Activated B cell treated with CpG ODN at 0.5 μM for 24 hours (primary cell): ENCODE data around the gene MYO1E. TPM values are rescaled to one million over a fixed set of nuclear protein-coding genes. Genes with fewer than 3 reads are reported as not detected.

ENCODE experiments used
- ATAC-seq: fragments of 200-7000 bp; cut with Tn5 transposase; one replicate; pipeline ENCODE4 v1.10.0; 2021; ENCODE audit warnings: low read depth, mild to moderate bottlenecking, moderate library complexity
- CTCF ChIA-PET: fragments of 350-600 bp; sonication (Branson Sonifier 250); formaldehyde crosslinking; loops from one replicate; lab custom pipeline; 2021; ENCODE audit warnings: antibody characterized with exemption; lab: Charles Lee
- POLR2A ChIA-PET: fragments of 350-600 bp; sonication (Branson Sonifier 250); formaldehyde crosslinking; loops from one replicate; lab custom pipeline; 2021; ENCODE audit warnings: antibody characterized with exemption; lab: Charles Lee
- DNase-seq: peaks from one replicate; pipeline ENCODE4 v3.0.0; 2022
- H3K27ac Mint-ChIP-seq: one replicate; pipeline ENCODE4 v1.8.0; 2020; ENCODE audit warnings: mixed read lengths
- H3K27me3 Mint-ChIP-seq: one replicate; pipeline ENCODE4 v1.8.0; 2021; ENCODE audit warnings: mixed read lengths
- H3K36me3 Mint-ChIP-seq: one replicate; pipeline ENCODE4 v1.8.0; 2021; ENCODE audit warnings: low read depth, mixed read lengths
- H3K4me1 Mint-ChIP-seq: one replicate; pipeline ENCODE4 v1.8.0; 2021; ENCODE audit warnings: mixed read lengths
- H3K4me3 Mint-ChIP-seq: one replicate; pipeline ENCODE4 v1.8.0; 2020; ENCODE audit warnings: mild to moderate bottlenecking, mixed read lengths
- H3K9me3 Mint-ChIP-seq: one replicate; pipeline ENCODE4 v1.8.0; 2020; ENCODE audit warnings: mixed read lengths
- CTCF ChIP-seq: fragments of 200-600 bp; IDR thresholded peaks from one replicate; pipeline ENCODE4 v1.8.0; 2022; ENCODE audit warnings: antibody characterized with exemption, mild to moderate bottlenecking
- intact Hi-C: fragments of 100-400 bp; cut with micrococcal nuclease; formaldehyde crosslinking; loops from one replicate; pipeline ENCODE4 v1.15.1; 2024
- total RNA-seq: library from RNA; stranded (reverse); gene quantifications from 2 replicates; pipeline ENCODE4 v1.2.3, GENCODE V29; 2022

MYO1E gene
- total RNA-seq, 1 donor from 2014 or later = 186 TPM

- no peaks in the 10 kb centered on the region for H3K27me3 Mint-ChIP-seq
- POLR2A ChIA-PET = no interaction called here
- DNase-seq (no peak), ATAC-seq (no peak)
- H3K4me3 Mint-ChIP-seq = no peak overlapping the region
- peaks cover 46% of the 10 kb centered on the region for H3K36me3 Mint-ChIP-seq
- intact Hi-C loops = no loop called here
- CTCF ChIA-PET = no interaction called here
- no peak for TF ChIP-seq CTCF
- H3K27ac Mint-ChIP-seq = no peak overlapping the region
- no peaks in the 10 kb centered on the region for H3K9me3 Mint-ChIP-seq
- H3K4me1 Mint-ChIP-seq = peaks cover 4% of the 10 kb centered on the region
Observed at GRCh38 chr15:59143281-59143680, 229.4 kb downstream of the MYO1E start.

GRCh38 chr15:59140422-59141226 lies 232.0 kb downstream of the MYO1E start:
- Mint-ChIP-seq H3K27me3 (no peaks in the 10 kb centered on the region), H3K36me3 (peaks cover 49% of the 10 kb centered on the region), H3K27ac (no peak overlapping the region), H3K9me3 (no peaks in the 10 kb centered on the region), H3K4me3 (no peak overlapping the region), H3K4me1 (peaks cover 10% of the 10 kb centered on the region)
- CTCF ChIA-PET = no interaction called here
- POLR2A ChIA-PET = interaction anchor here (0.6 kb wide), 1 partner anchor 375 kb away, joined by 4 read pairs; no protein-coding TSS in a partner anchor
- DNase-seq (no peak), ATAC-seq (no peak)
- no peak for TF ChIP-seq CTCF
- intact Hi-C loops = no loop called here

GRCh38 chr15:59138243-59138642 lies 234.4 kb downstream of the MYO1E start:
- CTCF ChIA-PET = interaction anchor here (0.6 to 1.7 kb wide), 10 partner anchors 9 to 390 kb away, joined by 3 to 13 read pairs (median 5); partner anchors contain the start of gene RNF111
- H3K9me3 Mint-ChIP-seq = no peaks in the 10 kb centered on the region
- intact Hi-C loops = loop anchor here (1.0 kb wide), 3 partner anchors 158 to 391 kb away; no protein-coding TSS in a partner anchor
- H3K27ac Mint-ChIP-seq = peak overlapping the region; percentile 13
- ATAC-seq (peak; percentile 96), DNase-seq (peak; percentile 51)
- TF ChIP-seq CTCF = no peak
- H3K4me3 Mint-ChIP-seq = no peak overlapping the region
- POLR2A ChIA-PET = interaction anchor here (0.6 to 1.9 kb wide), 2 partner anchors 158 to 292 kb away, joined by 7 to 8 read pairs; no protein-coding TSS in a partner anchor
- peaks cover 10% of the 10 kb centered on the region for H3K4me1 Mint-ChIP-seq
- peaks cover 55% of the 10 kb centered on the region for H3K36me3 Mint-ChIP-seq
- no peaks in the 10 kb centered on the region for H3K27me3 Mint-ChIP-seq

GRCh38 chr15:59137566-59137965 lies 235.1 kb downstream of the MYO1E start:
- ChIA-PET CTCF (interaction anchor here (0.6 to 1.7 kb wide), 9 partner anchors 9 to 391 kb away, joined by 3 to 13 read pairs (median 5); partner anchors contain the start of gene RNF111), POLR2A (interaction anchor here (1.9 kb wide), 1 partner anchor 158 kb away, joined by 8 read pairs; no protein-coding TSS in a partner anchor)
- peaks cover 50% of the 10 kb centered on the region for H3K36me3 Mint-ChIP-seq
- ATAC-seq (no peak), DNase-seq (no peak)
- H3K9me3 Mint-ChIP-seq = no peaks in the 10 kb centered on the region
- peaks cover 10% of the 10 kb centered on the region for H3K4me1 Mint-ChIP-seq
- H3K27me3 Mint-ChIP-seq = no peaks in the 10 kb centered on the region
- H3K27ac Mint-ChIP-seq = peak overlapping the region; percentile 13
- H3K4me3 Mint-ChIP-seq = no peak overlapping the region
- TF ChIP-seq CTCF = no peak
- intact Hi-C loops = no loop called here

GRCh38 chr15:59133929-59134427 lies 238.7 kb downstream of the MYO1E start:
- no peak for ATAC-seq
- no peak for TF ChIP-seq CTCF
- Mint-ChIP-seq H3K4me3 (no peak overlapping the region), H3K9me3 (peaks cover 11% of the 10 kb centered on the region), H3K4me1 (peaks cover 5% of the 10 kb centered on the region), H3K27ac (no peak overlapping the region), H3K36me3 (peaks cover 52% of the 10 kb centered on the region), H3K27me3 (no peaks in the 10 kb centered on the region)
- ChIA-PET CTCF (no interaction called here), POLR2A (no interaction called here)
- intact Hi-C loops = no loop called here
- DNase-seq = no peak
